ENCODE results near the gene MARK4.

DNA sequence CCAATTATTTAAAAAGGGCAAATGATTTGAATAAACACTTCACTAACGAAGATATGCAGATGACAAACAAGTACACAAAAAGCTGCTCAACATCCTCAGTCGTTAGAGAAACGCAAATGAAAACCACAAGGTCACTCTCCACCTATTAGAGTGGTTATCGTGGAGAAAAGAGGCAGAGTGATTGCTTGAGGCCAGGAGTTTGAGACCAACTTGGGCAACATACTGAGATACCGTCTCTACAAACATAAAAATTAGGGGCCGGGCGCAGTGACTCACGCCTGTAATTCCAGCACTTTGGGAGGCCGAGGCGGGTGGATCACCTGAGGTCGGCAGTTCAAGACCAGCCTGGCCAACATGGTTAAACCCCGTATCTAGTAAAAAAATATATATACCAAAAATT is 45.3 kb upstream of the MARK4 start:
- TF ChIP-seq, protein P1, sequence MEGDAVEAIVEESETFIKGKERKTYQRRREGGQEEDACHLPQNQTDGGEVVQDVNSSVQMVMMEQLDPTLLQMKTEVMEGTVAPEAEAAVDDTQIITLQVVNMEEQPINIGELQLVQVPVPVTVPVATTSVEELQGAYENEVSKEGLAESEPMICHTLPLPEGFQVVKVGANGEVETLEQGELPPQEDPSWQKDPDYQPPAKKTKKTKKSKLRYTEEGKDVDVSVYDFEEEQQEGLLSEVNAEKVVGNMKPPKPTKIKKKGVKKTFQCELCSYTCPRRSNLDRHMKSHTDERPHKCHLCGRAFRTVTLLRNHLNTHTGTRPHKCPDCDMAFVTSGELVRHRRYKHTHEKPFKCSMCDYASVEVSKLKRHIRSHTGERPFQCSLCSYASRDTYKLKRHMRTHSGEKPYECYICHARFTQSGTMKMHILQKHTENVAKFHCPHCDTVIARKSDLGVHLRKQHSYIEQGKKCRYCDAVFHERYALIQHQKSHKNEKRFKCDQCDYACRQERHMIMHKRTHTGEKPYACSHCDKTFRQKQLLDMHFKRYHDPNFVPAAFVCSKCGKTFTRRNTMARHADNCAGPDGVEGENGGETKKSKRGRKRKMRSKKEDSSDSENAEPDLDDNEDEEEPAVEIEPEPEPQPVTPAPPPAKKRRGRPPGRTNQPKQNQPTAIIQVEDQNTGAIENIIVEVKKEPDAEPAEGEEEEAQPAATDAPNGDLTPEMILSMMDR (optimal IDR thresholded peaks at IDR 0.05 in 1 of 3, IDR thresholded peaks at IDR 0.05 in 1 of 3, conservative IDR thresholded peaks at IDR 0.05 in 1 of 3; ENCODE audit: extremely low read depth in 1 of 3, insufficient read depth in 2 of 3, low read length in 3 of 3) = no peak
- TF ChIP-seq EZH2 (IDR thresholded peaks at IDR 0.05; ENCODE audit: low read length) = no peak
